GM19463 (cell line): Measurements from ENCODE around the gene FAM193A.

Source experiments
- ATAC-seq: cut with Tn5 transposase; IDR thresholded peaks from one replicate; pipeline ENCODE4 v1.9.1; 2021; ENCODE audit warnings: mild to moderate bottlenecking, moderate library complexity; ENCODE audit not compliant: unreplicated experiment

FAM193A gene

GRCh38 chr4:2688697-2689096 is 152.2 kb downstream of the FAM193A start:
- ATAC-seq = no peak

DNA sequence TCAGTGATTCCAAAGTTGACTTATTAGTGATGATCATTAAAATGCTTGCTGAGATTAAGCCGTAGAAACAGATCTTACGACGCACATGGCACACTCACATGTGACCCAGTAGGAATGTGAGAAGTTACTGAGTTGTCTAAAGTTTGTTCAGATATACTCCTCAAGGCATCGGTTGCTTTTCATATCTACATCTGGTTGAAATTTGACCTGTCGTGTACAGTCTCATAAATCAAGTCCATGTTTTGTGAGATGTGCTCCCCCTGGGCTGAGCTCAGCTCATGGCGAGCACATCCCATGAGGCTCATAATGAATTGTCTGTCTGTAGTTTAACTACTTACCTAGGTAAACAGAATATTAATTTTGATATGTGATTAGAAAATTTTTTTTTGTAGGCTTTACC is 152.7 kb downstream of the FAM193A start:
- ATAC-seq = no peak

- peak; percentile 68 for ATAC-seq
Measured at GRCh38 chr4:2689825-2690700, 153.6 kb downstream of the FAM193A start.

GRCh38 chr4:2691313-2691712 is 154.9 kb downstream of the FAM193A start:
- ATAC-seq = no peak

- no peak for ATAC-seq
Measured at GRCh38 chr4:2691952-2692435, 155.5 kb downstream of the FAM193A start.

GRCh38 chr4:2694691-2695090 is 158.2 kb downstream of the FAM193A start:
- no peak for ATAC-seq

GRCh38 chr4:2695346-2696060 is 159.1 kb downstream of the FAM193A start:
- ATAC-seq = no peak

- ATAC-seq = peak; percentile 98
Measured at GRCh38 chr4:2696423-2696822, 160.0 kb downstream of the FAM193A start.

GRCh38 chr4:2697995-2698414 is 161.6 kb downstream of the FAM193A start:
- no peak for ATAC-seq

DNA sequence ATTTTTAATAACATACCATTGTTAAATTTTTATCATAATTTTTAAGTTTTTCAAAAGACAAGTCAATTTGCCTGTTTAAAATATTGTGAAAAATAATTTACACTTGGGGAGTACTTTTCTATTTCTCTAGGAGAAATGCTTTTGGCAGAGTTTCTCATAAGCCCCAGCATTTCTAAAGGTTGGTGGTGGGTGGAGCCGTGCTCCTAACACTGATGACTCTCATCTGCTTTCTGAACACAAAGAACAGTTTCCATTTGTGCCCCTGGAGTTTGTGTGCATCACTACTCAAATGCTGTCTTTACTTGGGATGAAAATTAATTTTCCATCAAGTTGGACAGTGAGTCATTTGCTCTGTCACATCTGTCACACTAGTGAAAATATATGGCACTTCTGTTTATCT is 162.1 kb downstream of the FAM193A start:
- no peak for ATAC-seq

DNA sequence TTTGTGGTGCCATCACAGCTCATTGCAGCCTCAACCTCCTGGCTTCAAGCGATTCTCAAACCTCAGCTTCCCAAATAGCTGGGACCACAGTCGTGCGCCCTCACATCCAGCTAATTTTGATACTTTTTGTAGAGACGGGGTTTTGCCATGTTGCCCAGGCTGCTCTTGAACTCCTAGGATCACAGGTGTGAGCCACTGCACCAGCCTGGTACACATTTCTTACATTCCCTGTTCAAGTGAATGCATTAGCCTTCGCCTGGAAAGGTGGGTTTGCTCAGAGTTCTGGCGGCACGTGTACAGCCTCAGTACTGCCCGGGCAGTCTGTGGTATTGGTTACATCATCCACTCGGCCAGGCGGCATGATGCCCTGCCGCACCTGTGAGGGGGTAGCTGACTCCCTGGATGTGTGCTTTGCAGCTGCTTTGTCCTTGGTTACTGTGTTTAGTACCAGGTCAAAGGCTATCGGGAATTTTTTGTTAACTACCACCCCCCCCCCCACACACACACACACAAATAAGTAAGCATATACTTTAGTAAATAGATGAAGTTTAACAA is 162.6 kb downstream of the FAM193A start:
- ATAC-seq = no peak

DNA sequence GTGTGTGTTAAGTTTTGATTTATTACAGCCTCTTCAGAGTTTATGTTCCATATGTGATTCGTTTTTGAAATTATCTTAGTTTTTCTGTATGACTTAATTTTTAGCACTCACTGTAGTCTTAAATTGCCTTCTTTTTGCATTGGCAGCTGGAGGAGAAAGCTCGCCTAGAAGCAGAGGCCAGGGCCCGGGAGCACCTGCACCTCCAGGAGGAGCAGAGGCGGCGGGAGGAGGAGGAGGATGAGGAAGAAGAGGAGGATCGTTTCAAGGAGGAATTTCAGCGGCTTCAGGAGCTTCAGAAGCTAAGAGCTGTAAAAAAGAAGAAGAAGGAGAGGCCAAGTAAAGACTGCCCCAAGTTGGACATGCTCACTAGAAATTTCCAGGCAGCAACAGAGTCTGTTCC is 163.1 kb downstream of the FAM193A start:
- no peak for ATAC-seq

- ATAC-seq = no peak
Measured at GRCh38 chr4:2700031-2700430, 163.6 kb downstream of the FAM193A start.

- no peak for ATAC-seq
Measured at GRCh38 chr4:2702361-2702760, 165.9 kb downstream of the FAM193A start.

- ATAC-seq = no peak
Measured at GRCh38 chr4:2702770-2703169, 166.3 kb downstream of the FAM193A start.

- ATAC-seq = no peak
Measured at GRCh38 chr4:2712261-2712842, 175.9 kb downstream of the FAM193A start.

DNA sequence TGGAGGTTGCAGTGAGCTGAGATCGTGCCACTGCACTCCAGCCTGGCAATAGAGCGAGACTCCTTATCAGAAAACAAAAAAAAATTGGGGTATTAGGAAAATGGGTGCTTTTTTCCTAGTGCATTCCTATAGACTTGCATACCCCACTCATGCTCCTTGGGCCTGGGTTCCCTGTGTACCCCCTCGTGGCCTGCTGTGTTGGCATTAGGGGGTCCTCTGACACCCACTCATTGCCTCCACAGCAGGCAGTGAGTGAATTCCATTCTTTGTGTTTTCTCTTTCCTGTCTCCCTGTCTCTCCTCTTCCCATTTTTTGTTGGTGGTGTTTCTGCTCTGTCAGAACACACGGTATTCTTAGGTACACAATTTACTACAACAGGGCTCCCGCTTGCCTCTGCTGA is 176.9 kb downstream of the FAM193A start:
- no peak for ATAC-seq

- ATAC-seq = no peak
Measured at GRCh38 chr4:2714061-2714770, 177.8 kb downstream of the FAM193A start.

- ATAC-seq = no peak
Measured at GRCh38 chr4:2714918-2715317, 178.5 kb downstream of the FAM193A start.

DNA sequence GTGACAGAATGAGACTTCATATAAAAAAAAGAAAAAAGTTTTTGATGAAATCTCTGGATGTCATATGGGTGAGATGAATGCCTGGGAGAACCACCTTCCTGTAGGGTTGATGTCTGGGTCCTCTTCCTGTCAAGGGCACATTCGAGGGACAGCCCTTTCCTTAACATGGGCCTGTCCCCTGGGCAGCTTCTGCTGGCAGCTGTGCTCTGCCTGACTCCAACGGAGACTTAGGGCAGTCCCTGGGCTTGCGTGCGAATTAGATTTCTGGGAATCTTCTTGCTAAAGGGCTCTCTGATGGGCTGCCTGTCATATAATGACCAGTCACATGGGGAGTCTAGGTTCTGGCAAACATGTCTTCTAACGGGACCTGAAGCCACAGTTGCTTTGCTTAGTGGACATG is 179.0 kb downstream of the FAM193A start:
- no peak for ATAC-seq

DNA sequence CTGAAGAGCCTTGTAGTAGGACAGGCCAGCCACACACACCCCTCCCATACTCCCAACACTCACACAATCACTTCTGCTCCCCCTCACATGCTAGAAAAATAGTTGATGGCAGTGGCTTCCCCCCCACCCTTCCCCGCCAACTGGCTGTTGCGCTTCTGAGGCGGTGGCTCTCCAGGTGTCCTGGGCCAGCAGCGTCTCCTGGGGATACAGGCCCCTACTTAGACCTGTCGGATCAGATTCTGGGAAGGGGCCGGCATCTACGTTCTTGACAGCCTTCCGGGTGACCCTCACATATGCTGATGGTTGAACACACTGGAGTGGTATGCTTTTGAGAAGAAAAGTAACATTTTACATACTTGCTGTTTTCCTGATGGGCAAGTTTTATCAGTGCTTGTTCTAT is 179.8 kb downstream of the FAM193A start:
- ATAC-seq = no peak
